ENCODE measurements around the gene BCO1.

The BCO1 gene

GRCh38 chr16:81232740-81233367 lies 5.6 kb upstream of the BCO1 start:
- in situ Hi-C loops (cut with MboI; ENCODE audit: low sequenced_read_pairs) = no loop called here

GRCh38 chr16:81237282-81237681 lies 1.2 kb upstream of the BCO1 start:
- in situ Hi-C loops (cut with MboI; ENCODE audit: low sequenced_read_pairs) = no loop called here

- in situ Hi-C loops (cut with MboI; ENCODE audit: low sequenced_read_pairs) = no loop called here
Observed at GRCh38 chr16:81237942-81238295, 570 bp upstream of the BCO1 start.

- in situ Hi-C loops (cut with MboI; ENCODE audit: low sequenced_read_pairs) = no loop called here
Observed at GRCh38 chr16:81239367-81240121, 1.1 kb downstream of the BCO1 start.

- in situ Hi-C loops (cut with MboI; ENCODE audit: low sequenced_read_pairs) = no loop called here
Observed at GRCh38 chr16:81241706-81242105, 3.2 kb downstream of the BCO1 start.

GRCh38 chr16:81242977-81243618 lies 4.6 kb downstream of the BCO1 start:
- in situ Hi-C loops (cut with MboI; ENCODE audit: low sequenced_read_pairs) = no loop called here

GRCh38 chr16:81243942-81244341 lies 5.5 kb downstream of the BCO1 start:
- in situ Hi-C loops (cut with MboI; ENCODE audit: low sequenced_read_pairs) = no loop called here

GRCh38 chr16:81251871-81252270 lies 13.4 kb downstream of the BCO1 start:
- in situ Hi-C loops (cut with MboI; ENCODE audit: low sequenced_read_pairs) = no loop called here

GRCh38 chr16:81253141-81253540 lies 14.7 kb downstream of the BCO1 start:
- in situ Hi-C loops (cut with MboI; ENCODE audit: low sequenced_read_pairs) = no loop called here

- in situ Hi-C loops (cut with MboI; ENCODE audit: low sequenced_read_pairs) = no loop called here
Observed at GRCh38 chr16:81254922-81255526, 16.5 kb downstream of the BCO1 start.

GRCh38 chr16:81259916-81260315 lies 21.4 kb downstream of the BCO1 start:
- in situ Hi-C loops (cut with MboI; ENCODE audit: low sequenced_read_pairs) = no loop called here

GRCh38 chr16:81261049-81261648 lies 22.7 kb downstream of the BCO1 start:
- in situ Hi-C loops (cut with MboI; ENCODE audit: low sequenced_read_pairs) = no loop called here

- in situ Hi-C loops (cut with MboI; ENCODE audit: low sequenced_read_pairs) = no loop called here
Observed at GRCh38 chr16:81263470-81264220, 25.2 kb downstream of the BCO1 start.

- in situ Hi-C loops (cut with MboI; ENCODE audit: low sequenced_read_pairs) = no loop called here
Observed at GRCh38 chr16:81264386-81264785, 25.9 kb downstream of the BCO1 start.

GRCh38 chr16:81265052-81265451 lies 26.6 kb downstream of the BCO1 start:
- in situ Hi-C loops (cut with MboI; ENCODE audit: low sequenced_read_pairs) = no loop called here

- in situ Hi-C loops (cut with MboI; ENCODE audit: low sequenced_read_pairs) = no loop called here
Observed at GRCh38 chr16:81265658-81266451, 27.4 kb downstream of the BCO1 start.

- in situ Hi-C loops (cut with MboI; ENCODE audit: low sequenced_read_pairs) = no loop called here
Observed at GRCh38 chr16:81266680-81267095, 28.2 kb downstream of the BCO1 start.

- in situ Hi-C loops (cut with MboI; ENCODE audit: low sequenced_read_pairs) = no loop called here
Observed at GRCh38 chr16:81268509-81268908, 30.0 kb downstream of the BCO1 start.

GRCh38 chr16:81273223-81273950 lies 34.9 kb downstream of the BCO1 start:
- in situ Hi-C loops (cut with MboI; ENCODE audit: low sequenced_read_pairs) = no loop called here
